HG03439 (cell line): ENCODE measurements around the gene LGR5.

ENCODE experiments used
- ATAC-seq: cut with Tn5 transposase; IDR thresholded peaks from one replicate; pipeline ENCODE4 v1.9.1; 2021; ENCODE audit warnings: mild to moderate bottlenecking, moderate library complexity; ENCODE audit not compliant: unreplicated experiment

The LGR5 gene

GRCh38 chr12:71587012-71587411 lies 147.4 kb downstream of the LGR5 start:
- ATAC-seq = no peak

- ATAC-seq = no peak
These were observed 149.9 kb downstream of the LGR5 start for GRCh38 chr12:71589478-71589881.

GRCh38 chr12:71591601-71592000 lies 152.0 kb downstream of the LGR5 start:
- no peak for ATAC-seq

GRCh38 chr12:71592841-71593240 lies 153.2 kb downstream of the LGR5 start:
- no peak for ATAC-seq

- no peak for ATAC-seq
These were observed 154.8 kb downstream of the LGR5 start for GRCh38 chr12:71594214-71594948.

- no peak for ATAC-seq
These were observed 159.6 kb downstream of the LGR5 start for GRCh38 chr12:71599210-71599609.

- no peak for ATAC-seq
These were observed 161.9 kb downstream of the LGR5 start for GRCh38 chr12:71601546-71601945.

GRCh38 chr12:71602761-71603577 lies 163.4 kb downstream of the LGR5 start:
- ATAC-seq = no peak

- ATAC-seq = no peak
These were observed 165.4 kb downstream of the LGR5 start for GRCh38 chr12:71605039-71605438.

GRCh38 chr12:71607494-71608330 lies 168.1 kb downstream of the LGR5 start:
- no peak for ATAC-seq

GRCh38 chr12:71610031-71610795 lies 170.6 kb downstream of the LGR5 start:
- ATAC-seq = no peak

GRCh38 chr12:71621938-71622337 lies 182.3 kb downstream of the LGR5 start:
- no peak for ATAC-seq

GRCh38 chr12:71625476-71625875 lies 185.9 kb downstream of the LGR5 start:
- ATAC-seq = no peak

- ATAC-seq = no peak
These were observed 186.5 kb downstream of the LGR5 start for GRCh38 chr12:71626098-71626497.

GRCh38 chr12:71626768-71627167 lies 187.2 kb downstream of the LGR5 start:
- ATAC-seq = no peak

GRCh38 chr12:71627438-71628002 lies 187.9 kb downstream of the LGR5 start:
- no peak for ATAC-seq
